G401.6 (cell line): ENCODE results near the gene MIR17HG.
"Not testable (repeated sequence)": the region's sequence is repeated elsewhere in the genome, so short reads cannot be mapped to it uniquely, and the experiment has no call there.

Experiments
- FAIRE-seq: peaks from 2 replicates; lab custom pipeline; 2012; peaks lifted over from hg19 to GRCh38; lab: Jason Lieb, UNC

MIR17HG gene

DNA sequence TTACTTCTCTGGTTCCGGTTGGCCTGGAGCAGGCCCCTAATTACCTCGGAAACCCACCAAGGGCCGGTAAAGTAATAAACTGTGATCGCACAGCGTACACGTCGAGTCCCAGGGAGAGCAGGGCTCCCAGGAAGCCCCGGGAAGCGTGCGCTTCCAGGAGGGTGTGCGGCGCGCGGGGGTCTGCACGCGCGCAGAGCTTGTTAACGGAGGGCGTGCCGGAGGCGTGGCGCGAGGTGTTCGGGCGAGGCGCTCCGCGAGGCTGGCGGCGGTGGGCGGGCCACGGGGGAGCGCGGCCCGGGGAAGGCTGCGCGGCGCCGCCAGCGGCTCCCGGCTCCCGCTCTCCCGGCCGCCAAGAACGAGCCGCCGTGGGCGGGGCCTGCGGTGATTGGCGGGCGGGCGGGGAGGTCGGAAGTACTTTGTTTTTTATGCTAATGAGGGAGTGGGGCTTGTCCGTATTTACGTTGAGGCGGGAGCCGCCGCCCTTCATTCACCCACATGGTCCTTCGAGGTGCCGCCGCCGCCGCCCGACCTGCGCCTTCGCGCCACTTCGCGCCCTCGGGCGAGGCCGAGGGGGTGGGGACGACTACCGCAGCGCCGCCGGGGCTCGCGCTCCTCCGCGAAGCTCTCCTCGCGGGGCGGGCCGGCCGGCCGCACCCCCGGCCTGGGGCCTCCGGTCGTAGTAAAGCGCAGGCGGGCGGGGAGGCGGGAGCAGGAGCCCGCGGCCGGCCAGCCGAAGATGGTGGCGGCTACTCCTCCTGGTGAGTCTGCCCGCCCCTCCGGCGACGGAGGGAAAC, at the start of gene MIR17HG:
TSS of gene MIR17HG (plus strand) at position 486 of the 794 bp plus-strand sequence.
- no peak for FAIRE-seq

- FAIRE-seq, result peak; percentile 25
Observed at GRCh38 chr13:91298060-91298459, 49.4 kb upstream of the MIR17HG start.

- FAIRE-seq, result no peak
Observed at GRCh38 chr13:91302111-91302510, 45.4 kb upstream of the MIR17HG start.

- no peak for FAIRE-seq
Observed at GRCh38 chr13:91303031-91303430, 44.5 kb upstream of the MIR17HG start.

GRCh38 chr13:91304741-91305140, 42.7 kb upstream of the MIR17HG start:
- FAIRE-seq, result no peak

- no peak for FAIRE-seq
Observed at GRCh38 chr13:91305652-91306051, 41.8 kb upstream of the MIR17HG start.

- no peak for FAIRE-seq
Observed at GRCh38 chr13:91307887-91308286, 39.6 kb upstream of the MIR17HG start.

DNA sequence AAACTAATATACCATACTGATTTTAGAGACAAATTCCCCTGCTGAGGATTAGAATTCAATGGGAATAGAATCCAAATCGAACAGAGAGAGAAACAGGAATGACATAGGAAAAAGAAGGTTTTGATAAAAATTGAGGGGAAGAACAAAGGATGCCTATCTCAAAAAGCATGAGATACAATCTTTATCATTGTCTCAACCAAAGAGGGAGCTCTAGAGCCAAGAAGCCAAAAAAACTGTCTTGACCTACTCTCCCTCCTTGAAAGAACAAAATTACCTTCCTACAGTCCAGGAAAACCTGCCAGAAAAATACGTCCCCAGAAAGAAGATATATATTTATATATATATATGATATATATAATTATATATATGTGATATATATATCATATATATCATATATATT, 39.2 kb upstream of the MIR17HG start:
- no peak for FAIRE-seq

DNA sequence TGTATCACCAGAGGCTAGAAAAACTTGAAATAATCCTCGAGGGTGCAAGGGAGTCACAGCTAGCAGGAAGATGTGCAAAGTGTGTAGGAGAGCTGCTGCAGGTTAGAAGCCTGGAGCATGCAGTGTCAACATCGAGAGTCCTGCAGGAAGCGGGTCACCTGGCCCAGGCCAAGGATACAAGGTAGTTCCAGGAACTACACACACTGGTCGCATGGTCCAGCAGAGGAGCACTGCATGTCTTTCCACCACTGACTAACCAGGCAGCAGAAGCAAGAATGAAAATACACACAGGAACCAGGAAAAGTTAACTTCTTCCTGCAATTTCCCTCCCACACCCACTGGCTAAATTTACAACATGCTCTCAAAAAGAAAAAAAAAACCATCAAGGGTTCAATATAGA, 36.0 kb upstream of the MIR17HG start:
- FAIRE-seq, result no peak

GRCh38 chr13:91312324-91312723, 35.2 kb upstream of the MIR17HG start:
- FAIRE-seq, result no peak

GRCh38 chr13:91313103-91313502, 34.4 kb upstream of the MIR17HG start:
- no peak for FAIRE-seq

GRCh38 chr13:91313581-91313980, 33.9 kb upstream of the MIR17HG start:
- no peak for FAIRE-seq

- FAIRE-seq, result no peak
Observed at GRCh38 chr13:91314888-91315287, 32.6 kb upstream of the MIR17HG start.

- FAIRE-seq, result no peak
Observed at GRCh38 chr13:91318886-91319285, 28.6 kb upstream of the MIR17HG start.

DNA sequence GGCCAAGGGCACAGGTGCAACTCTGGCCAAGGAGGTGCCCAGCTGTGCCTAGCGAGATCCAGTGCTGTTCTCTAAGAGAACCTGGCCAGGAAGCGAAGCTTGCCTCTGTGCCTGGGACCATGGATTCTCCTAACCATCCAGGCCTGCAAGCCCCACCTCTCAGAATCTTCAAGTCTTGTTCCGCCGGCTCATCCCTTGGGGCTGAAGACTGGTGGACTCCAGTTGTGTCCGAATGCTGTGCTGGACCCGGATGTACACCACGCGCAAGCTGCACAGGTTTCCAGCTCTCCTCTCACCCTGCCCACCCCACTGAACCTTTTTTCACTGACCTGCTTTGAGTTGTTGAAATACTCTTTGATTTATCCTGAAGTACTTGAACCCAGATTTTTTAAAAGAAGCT, 27.5 kb upstream of the MIR17HG start:
- FAIRE-seq, result no peak

GRCh38 chr13:91320990-91321389, 26.5 kb upstream of the MIR17HG start:
- FAIRE-seq, result not testable (repeated sequence)

DNA sequence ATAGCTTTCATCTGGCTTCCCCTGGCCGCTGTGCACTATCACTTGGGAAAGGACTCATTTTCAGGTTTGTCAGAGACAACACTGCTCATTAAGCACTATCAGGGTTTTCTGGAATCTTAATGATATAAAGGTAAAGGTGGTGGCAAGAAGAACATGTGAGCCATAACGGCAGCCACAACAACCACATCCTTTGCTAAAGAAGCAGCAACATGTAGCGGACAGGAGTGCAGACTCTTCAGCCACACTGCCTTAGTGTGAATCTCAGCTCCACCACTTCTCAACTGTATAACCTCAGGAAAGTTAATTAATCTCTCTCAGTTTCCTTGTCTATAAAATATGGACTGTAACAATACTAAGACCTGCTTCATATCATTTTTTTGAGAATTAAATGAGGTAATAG, 24.1 kb upstream of the MIR17HG start:
- no peak for FAIRE-seq

GRCh38 chr13:91326146-91326545, 21.3 kb upstream of the MIR17HG start:
- no peak for FAIRE-seq

- FAIRE-seq, result no peak
Observed at GRCh38 chr13:91328726-91329125, 18.8 kb upstream of the MIR17HG start.

GRCh38 chr13:91329733-91330132, 17.8 kb upstream of the MIR17HG start:
- FAIRE-seq, result no peak

DNA sequence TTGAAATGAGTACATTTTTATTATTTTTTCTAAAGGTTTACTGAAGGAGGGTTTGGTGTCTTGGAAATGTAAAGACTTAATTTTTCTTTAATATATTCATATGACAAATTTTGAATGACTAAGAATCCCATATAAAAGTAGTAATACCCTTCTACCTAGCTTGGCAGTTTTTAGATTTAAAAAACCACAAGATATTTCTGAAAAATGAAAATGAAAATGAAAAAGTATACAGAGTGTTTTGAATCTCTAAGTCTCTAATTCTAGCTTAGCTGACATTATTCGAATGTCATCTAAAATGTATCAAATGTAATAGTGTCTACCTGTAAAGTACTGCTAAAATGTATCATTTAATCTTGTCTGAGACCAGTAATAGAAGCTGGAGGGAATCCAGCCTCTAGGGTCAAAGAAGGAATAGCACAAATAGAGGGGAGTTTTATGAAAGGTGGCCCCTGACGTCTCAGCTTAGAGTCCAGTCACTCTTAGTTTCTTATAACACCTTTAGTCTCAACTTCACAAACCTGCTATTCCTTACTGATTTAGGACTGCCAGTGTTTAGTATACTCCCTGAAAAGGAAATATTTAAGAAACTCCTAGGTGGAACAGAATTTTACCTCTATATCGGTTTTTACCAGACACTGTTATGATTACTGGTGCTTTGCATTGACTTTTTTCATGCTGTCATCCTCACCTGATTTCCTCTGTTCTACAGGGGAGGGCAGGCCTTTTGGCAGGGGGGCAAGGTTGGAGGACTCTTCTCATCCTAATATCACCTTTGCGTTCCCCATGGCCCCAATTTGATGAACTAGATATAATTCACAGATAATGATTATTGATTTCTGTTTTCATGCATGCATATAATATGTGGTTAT, 16.2 kb upstream of the MIR17HG start:
- no peak for FAIRE-seq

GRCh38 chr13:91346062-91346461, 1.4 kb upstream of the MIR17HG start:
- no peak for FAIRE-seq

DNA sequence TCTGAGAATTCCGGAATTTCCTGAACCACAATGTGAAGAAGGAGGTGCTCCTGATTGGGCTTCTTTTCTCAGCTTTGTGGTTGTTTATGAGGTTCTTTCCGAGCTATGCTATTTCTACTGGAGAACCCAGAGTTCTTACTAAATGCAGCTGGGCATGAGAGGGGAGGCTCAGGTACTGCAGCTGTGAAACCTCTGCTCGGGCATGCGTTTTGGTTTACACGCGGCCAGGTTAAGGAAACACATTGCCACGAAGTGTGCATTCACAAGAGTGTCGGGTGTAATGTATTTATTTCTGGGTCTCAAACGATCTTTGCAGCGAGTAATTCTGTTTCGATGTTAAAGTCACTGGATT, 661 bp upstream of the MIR17HG start:
- FAIRE-seq, result no peak
